Activated CD8-positive, alpha-beta memory T cell treated with anti-CD3 and anti-CD28 coated beads, Interleukin-2, amount 50 U/mL, for 24 hours (primary cell): Measurements from ENCODE around the gene NEMP2.
"Not testable (repeated sequence)": the region's sequence is repeated elsewhere in the genome, so short reads cannot be mapped to it uniquely, and the experiment has no call there.

ENCODE experiments used
- DNase-seq: peaks from one replicate; pipeline ENCODE4 v3.0.0-alpha.2; 2020; ENCODE audit errors: extremely low read depth

Gene NEMP2

GRCh38 chr2:190526105-190526750 lies 8.3 kb downstream of the NEMP2 start:
- DNase-seq, result no peak

DNA sequence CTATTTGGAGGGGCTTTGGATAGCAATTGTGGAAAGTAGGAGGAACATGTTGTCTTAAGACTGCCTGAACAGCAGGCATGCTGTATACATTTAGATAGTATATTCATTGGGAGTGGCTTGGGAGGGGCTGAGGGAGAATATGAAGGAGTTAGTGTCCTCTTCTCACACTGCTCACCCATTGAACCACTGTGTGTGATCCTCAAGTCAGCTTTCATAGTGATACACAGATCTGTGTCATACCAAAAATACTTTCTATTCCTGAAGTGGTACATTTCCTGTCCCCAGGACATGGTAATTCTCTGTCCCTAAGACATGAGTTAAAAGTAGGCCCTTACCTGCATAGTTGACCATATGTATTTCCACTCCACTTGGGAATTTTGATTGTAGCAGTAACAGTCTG lies 9.6 kb downstream of the NEMP2 start:
- no peak for DNase-seq

- DNase-seq, result no peak
These were observed 14.4 kb downstream of the NEMP2 start for GRCh38 chr2:190519975-190520767.

- DNase-seq, result no peak
These were observed 17.1 kb downstream of the NEMP2 start for GRCh38 chr2:190517468-190517867.

DNA sequence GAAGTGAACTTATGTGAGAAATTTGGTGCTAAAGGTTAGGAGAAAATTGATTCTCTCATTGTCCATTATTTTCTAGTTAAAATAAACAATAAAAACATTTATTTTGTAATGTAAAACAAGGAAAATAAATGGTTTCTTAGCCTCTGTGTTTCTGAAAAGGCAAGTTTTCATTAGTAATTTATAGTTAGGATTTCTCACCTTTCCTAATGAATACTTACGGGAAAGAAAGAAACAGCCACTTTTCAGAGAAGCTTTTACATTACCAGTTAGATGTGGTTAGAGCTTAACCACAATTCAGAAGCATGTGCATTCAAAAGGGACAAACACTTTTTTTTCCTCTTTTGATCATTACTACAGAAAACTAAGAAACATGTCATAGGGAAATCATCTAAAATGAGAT lies 18.8 kb downstream of the NEMP2 start:
- no peak for DNase-seq

GRCh38 chr2:190514676-190515075 lies 19.8 kb downstream of the NEMP2 start:
- no peak for DNase-seq

DNA sequence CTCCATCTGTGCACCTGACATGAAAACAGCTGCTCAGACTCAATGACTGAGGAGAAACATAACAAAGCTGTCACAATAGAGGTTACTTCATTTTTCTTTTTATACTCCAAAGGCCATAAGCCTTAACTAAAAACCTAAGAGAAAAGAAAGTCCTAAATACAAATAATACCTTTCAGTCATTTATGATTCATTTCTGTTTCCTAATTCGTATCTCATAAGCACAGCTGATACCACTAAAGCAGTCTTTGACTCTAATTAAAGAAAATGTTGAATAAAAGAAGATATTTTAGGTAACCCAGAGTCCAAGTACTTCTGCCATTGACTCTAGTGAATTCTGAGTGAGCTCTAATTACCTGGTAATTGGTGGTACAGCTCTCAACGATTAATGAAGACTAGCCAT lies 20.6 kb downstream of the NEMP2 start:
- no peak for DNase-seq

DNA sequence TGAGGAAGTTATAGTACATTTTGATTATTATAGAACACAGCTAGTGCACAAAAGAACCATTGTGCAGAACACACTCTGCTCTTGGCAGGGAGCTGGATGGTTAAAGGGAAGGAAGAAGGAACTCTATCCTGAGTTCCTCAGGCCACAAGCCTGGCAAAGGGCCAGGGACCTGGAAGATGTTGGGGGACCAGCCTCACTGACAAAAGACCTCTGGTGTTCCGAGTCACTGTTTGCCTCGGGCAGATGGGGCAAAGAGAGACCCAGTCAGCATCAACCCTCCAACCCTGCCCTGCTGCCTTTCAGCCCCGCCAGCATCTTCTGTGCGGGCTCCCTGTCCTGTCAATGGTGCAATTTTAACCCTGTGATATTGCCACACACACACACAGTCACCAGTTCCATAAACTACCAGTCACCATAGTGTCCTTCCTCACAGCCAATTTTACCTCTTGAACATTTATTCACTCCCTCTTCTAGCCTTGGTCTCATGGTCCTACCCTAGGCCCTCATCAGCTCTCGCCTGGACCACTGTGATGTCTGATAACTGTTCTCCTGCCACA lies 21.9 kb downstream of the NEMP2 start:
- no peak for DNase-seq

DNA sequence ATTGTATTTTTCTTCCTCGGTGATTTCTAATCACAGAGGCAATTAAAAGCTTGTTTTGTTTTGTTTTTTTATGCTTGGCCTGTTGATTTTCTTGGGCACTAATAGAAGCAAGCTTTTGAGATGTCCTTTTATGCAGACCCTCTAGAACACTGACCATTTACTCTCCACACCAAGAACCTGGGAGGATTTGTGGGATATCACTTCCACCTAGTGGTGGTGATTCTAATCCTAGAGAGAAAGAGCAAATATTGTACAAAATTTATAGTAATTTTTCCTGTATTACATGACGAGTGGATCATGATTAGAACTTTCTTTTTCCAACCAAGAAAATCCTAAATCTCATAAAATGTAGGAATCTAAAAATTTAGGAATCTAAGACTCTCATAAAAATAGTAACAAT lies 23.4 kb downstream of the NEMP2 start:
- no peak for DNase-seq

DNA sequence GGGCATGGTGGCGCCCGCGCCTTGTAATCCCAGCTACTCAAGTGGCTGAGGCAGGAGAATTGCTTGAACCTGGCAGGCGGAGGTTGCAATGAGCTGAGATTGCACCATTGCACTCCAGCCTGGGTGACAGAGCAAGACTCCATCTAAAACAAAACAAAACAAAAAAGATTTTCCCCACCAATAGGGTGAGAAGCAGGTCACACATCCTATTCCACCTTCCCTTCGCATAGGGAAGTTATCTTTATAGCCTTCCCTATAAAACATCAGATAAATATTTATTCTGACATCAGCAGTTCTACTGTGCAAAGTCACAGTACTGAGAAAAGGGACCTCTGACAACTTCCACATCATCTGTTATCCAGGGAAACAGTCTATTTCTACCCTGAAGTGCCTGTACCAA lies 24.6 kb downstream of the NEMP2 start:
- DNase-seq, result not testable (repeated sequence)

GRCh38 chr2:190507135-190507534 lies 27.4 kb downstream of the NEMP2 start:
- no peak for DNase-seq

DNA sequence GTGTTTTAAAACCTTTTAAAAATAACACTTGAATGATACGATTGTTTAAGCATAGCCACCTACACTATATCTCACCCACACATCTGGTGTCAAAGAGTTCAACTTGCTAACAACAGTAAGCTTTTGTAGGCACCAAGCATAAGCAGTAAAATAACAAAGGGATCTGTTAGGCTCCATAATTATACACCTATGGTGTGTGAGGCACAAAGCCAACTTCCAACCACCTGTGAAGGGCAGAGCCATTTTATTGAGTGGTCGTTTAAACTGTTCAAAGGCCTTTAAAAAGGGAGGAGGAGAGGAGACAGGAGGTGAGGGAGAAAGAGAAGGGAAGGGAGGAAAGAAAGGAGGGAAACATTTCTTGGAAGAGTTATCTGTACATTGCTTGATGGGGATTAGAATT lies 27.9 kb downstream of the NEMP2 start:
- DNase-seq, result no peak

DNA sequence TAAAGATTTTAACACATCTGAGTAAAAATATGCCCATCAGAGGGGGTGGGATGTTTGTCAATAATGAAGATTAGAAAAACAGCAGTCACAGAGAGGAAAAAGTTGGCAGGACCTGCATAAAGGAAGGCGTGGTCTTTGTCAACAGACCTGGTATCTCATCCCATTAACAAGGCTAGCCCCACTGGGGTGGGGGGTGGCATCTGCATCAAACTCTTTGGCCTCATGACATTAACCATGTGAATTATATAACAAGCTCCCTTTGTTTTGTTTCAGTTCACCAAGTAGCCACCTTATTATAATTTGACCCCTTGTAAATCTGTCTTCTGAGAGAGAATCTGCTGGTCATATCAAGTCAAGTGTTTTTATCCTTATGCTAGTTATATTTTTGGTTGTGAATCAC lies 28.8 kb downstream of the NEMP2 start:
- no peak for DNase-seq

DNA sequence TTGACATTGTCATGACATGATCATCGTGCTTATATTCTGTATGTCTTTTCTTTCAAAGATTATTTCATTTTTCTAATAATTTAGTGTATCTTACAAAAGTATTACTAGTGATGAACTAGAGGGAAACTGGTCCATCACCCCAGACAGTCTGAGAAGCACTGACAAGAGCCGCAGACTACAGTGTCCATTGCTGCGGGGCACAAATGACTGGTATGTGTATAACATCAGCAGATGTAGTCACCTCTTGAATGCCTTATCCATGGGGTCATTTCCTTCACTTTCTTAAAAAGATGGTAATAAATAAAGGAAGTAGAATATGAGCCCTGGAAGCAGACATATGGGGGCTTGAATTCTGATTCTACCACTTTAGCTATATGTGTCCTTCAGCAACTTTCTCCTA lies 29.6 kb downstream of the NEMP2 start:
- no peak for DNase-seq

GRCh38 chr2:190503088-190503487 lies 31.4 kb downstream of the NEMP2 start:
- no peak for DNase-seq

- no peak for DNase-seq
These were observed 32.7 kb downstream of the NEMP2 start for GRCh38 chr2:190501702-190502407.

DNA sequence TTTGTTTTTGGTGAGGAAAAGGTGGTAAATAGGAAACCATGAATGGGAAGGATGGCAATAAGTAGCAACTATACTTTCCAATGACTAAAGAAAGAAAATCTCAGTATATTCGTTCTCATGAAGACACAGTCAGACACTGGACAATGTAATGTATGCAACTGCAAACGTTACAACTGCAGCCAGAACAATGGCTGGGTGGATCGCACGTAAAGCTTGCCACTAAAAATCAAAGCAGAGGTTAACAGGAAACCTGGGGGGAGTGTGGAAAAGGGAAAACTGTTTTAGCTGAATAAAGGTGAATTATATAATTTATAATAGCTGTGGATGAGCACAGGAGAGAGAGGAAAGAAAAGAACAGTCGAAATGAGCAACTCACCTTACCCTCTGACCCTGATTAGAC lies 33.3 kb downstream of the NEMP2 start:
- DNase-seq, result no peak

DNA sequence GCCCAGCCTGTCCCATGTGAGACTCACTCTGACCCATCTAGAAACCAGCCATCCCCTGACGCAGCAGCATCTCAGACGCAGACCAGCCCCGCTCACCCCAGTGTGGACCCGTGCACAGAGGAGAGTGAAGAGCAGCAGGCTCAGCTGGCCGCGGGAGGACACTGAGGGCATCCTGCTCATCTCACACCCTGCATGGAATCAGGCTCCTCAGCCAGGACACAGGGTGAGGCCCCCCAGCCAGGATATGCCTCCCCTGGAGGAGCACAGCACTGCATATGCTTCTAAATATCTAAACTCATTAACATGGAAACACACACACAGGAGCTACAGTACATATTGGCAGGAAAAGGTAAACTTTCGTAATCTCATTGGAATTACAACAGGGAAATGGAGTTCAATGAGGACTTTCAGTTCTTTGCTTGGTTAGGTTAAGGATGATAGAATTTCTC lies 34.4 kb downstream of the NEMP2 start:
- DNase-seq, result no peak

- DNase-seq, result no peak
These were observed 35.2 kb downstream of the NEMP2 start for GRCh38 chr2:190499273-190499672.

DNA sequence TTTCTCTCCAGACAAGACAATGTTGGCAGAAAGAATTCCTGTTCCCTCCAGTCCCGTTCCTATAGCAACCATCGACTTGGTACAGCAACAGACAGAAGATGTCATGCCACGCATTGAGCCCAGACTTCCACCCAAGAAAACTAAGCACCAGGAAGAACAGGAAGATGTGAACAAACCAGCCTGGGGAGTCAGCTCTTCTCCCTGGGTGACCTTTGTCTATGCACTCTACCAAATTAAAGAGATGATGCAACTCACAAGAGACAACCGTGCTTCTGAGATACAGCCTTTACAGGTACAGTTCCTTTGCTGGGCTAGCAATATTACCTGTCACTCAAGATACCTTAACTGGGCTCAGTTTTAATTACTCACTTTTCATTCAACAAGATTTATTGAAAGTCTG lies 37.1 kb downstream of the NEMP2 start:
- no peak for DNase-seq

DNA sequence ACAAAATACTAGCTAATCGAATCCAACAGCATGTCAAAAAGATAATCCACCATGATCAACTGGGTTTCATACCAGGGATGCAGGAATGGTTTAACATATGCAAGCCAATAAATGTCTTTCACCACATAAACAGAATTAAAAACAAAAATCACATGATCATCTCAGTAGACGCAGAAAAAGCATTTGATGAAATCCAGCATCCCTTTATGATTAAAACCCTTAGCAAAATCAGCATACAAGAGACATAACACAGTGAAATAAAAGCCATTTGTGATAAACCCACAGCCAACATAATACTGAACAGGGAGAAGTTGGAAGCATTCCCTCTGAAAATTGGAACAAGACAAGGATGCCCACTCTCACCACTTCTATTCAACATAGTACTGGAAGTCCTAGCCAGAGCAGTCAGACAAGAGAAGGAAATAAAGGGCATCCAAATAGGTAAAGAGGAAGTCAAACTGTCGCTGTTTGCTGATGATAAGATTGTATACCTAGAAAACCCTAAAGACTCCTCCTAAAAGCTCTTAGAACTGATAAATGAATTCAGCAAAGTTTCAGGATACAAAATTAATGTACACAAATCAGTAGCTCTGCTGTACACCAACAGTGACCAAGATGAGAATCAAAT lies 39.8 kb downstream of the NEMP2 start:
- DNase-seq, result not testable (repeated sequence)

GRCh38 chr2:190493095-190493494 lies 41.4 kb downstream of the NEMP2 start:
- no peak for DNase-seq
